Left ventricle myocardium inferior (tissue), 1 donor: ENCODE data around the gene SULT1C4. TPM values are rescaled to one million over a fixed set of nuclear protein-coding genes. Genes with fewer than 3 reads are reported as not detected.
A peak's percentile ranks its signal among the peaks of the same experiment; 100 is the strongest.

Source experiments
- DNase-seq: peaks from one replicate; pipeline ENCODE4 v3.0.0-alpha.2; 2020
- H3K27ac ChIP-seq: fragments of 200-600 bp; replicated peaks from 2 replicates; pipeline ENCODE4 v1.8.0; 2021
- H3K27me3 ChIP-seq: fragments of 200-600 bp; 2 replicates; pipeline ENCODE4 v1.8.0; 2021; ENCODE audit warnings: low read depth
- H3K36me3 ChIP-seq: fragments of 200-600 bp; 2 replicates; pipeline ENCODE4 v1.8.0; 2021
- H3K4me1 ChIP-seq: fragments of 200-600 bp; 2 replicates; pipeline ENCODE4 v1.8.0; 2021
- H3K4me3 ChIP-seq: fragments of 200-600 bp; 2 replicates; pipeline ENCODE4 v1.8.0; 2021; ENCODE audit warnings: mild to moderate bottlenecking, moderate library complexity
- H3K9me3 ChIP-seq: fragments of 200-600 bp; replicated peaks from 2 replicates; pipeline ENCODE4 v1.8.0; 2021
- CTCF ChIP-seq: fragments of 200-600 bp; IDR thresholded peaks from 2 replicates; pipeline ENCODE4 v1.8.0; 2021; ENCODE audit warnings: antibody characterized with exemption, mild to moderate bottlenecking, borderline replicate concordance
- intact Hi-C: fragments of 100-400 bp; cut with micrococcal nuclease; formaldehyde crosslinking; loops from one replicate; pipeline ENCODE4 v1.11.0; 2022
- long read RNA-seq: library from polyadenylated mRNA; unstranded; transcript quantifications from one replicate; pipeline ENCODE4 v2.0.0, GENCODE V29; 2021
- total RNA-seq: library from RNA; stranded (reverse); fragmentation: NEBNext Ultra II Directional; extraction: Animal tissue kit (Norgen Biotek cat#: 25700); gene quantifications from one replicate; pipeline ENCODE4 v1.2.1, GENCODE V29; 2021
- donor health status: DM: no; HTN: yes; CAD: no; lungs with severe emphysema.

Gene SULT1C4
- 2.7 TPM for total RNA-seq
- long read RNA-seq, partial matches to known transcripts = 1 of 5 reads
- long read RNA-seq, other reads (novel, unspliced or antisense) = 1 of 5 reads

DNA sequence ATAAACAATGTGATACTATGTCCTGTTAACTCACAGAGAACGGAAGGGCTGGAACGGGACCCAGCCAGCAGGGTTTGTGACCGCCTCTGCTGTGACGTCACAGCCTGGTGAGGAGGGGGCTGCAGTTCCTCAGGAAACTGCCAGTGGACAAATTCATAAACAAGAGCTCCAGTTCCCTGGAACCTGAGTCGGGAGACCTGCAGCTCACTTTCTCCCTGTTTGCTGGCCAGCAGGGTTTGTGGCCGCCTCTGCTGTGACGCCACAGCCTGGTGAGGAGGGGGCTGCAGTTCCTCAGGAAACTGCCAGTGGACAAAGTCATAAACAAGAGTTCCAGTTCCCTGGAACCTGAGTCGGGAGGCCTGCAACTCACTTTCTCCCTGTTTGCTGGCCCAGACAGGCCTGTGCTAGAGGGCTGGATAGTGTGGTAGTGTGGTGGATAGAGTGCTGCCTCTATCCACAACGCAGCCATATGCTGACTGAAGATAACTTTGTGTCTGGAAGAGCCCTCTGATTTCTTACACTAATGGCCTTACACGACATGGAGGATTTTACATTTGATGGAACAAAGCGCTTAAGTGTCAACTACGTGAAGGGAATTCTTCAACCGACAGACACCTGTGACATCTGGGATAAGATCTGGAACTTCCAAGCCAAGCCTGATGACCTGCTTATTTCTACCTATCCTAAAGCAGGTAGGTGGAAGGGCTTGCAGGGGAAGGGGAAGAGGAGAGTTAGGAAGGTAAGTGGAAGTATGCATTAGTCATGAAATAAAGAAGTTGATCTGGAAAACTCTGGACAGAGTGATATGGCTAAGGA is at the start of gene SULT1C4:
TSS of gene SULT1C4 (plus strand) at position 140 of the 816 bp plus-strand sequence. CDS start at position 524, 384 bp downstream.
- peak; percentile 58 for DNase-seq
- TF ChIP-seq CTCF = no peak
- Histone ChIP-seq H3K9me3 (no peaks in the 10 kb centered on the region), H3K4me3 (peak within 1 kb of the TSS; percentile 68), H3K4me1 (peaks cover 32% of the 10 kb centered on the region), H3K36me3 (peaks cover 10% of the 10 kb centered on the region), H3K27ac (peak within 1 kb of the TSS; percentile 81), H3K27me3 (no peaks in the 10 kb centered on the region)
- intact Hi-C loops = no loop called here

- no peak for DNase-seq
- TF ChIP-seq CTCF = no peak
- H3K4me1 ChIP-seq = peaks cover 5% of the 10 kb centered on the region
- intact Hi-C loops = no loop called here
- no peak overlapping the region for H3K4me3 ChIP-seq
- no peak overlapping the region for H3K27ac ChIP-seq
- no peaks in the 10 kb centered on the region for H3K27me3 ChIP-seq
- no peaks in the 10 kb centered on the region for H3K9me3 ChIP-seq
- H3K36me3 ChIP-seq = no peaks in the 10 kb centered on the region
Observed at GRCh38 chr2:108329771-108330170, 48.0 kb upstream of the SULT1C4 start.

DNA sequence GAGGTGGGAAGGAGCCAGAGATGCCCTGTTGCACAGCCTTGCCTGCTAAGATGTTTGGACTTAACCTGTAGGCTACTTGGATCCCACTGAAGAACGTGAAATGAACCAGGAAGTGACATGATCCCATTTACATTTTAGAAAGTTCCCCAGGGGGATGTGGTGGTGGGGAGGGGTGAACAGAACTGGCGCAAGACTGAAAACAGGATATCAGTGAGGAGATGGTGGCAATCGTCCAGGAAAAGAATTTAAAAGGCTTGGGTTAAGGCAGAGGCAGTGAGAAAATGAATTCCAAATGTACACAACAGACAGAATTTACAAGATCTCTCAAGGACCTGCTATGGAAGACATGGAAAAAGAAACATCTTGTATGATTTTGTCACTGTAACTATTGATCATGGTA is 46.8 kb upstream of the SULT1C4 start:
- TF ChIP-seq CTCF = no peak
- no peaks in the 10 kb centered on the region for H3K9me3 ChIP-seq
- intact Hi-C loops = no loop called here
- H3K4me1 ChIP-seq = peaks cover 5% of the 10 kb centered on the region
- no peak for DNase-seq
- no peaks in the 10 kb centered on the region for H3K27me3 ChIP-seq
- no peak overlapping the region for H3K4me3 ChIP-seq
- no peak overlapping the region for H3K27ac ChIP-seq
- H3K36me3 ChIP-seq = no peaks in the 10 kb centered on the region

DNA sequence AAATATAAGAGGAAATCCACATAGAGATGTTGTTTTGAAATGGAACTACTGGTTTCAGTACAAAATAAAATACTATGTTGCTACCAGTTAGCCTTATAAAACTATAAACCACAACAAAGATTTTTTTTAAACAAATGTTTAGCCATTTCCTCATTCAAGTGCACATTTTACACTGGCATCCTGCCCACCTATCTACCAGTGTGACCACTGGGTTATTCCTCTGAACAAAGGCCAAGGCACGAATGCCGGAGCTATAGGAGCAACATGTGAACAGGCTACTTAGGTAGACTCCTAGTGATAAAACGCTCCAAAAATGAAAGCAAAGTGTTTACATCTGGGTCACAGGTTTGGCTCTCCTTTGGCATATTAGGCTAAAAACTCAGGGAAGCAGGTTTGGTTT is 31.8 kb upstream of the SULT1C4 start:
- TF ChIP-seq CTCF = no peak

DNA sequence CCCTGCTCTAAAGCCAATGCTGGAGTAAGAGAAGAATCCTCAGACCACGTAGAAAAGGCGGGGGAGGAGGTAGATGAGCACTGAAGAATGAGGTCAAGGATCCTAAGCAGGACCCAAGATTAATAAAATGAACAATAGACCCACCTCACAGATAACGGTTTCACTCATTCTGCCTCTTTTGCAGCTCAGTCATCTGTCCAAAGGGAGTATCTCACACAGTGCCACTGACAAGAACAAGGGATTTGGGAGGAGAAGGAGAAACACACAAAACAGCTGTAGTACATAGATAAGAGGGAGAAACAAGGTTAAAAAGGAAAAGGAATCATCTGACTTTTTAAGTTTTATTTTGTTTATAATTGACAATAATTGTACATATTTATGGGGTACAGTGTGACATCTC is 30.9 kb upstream of the SULT1C4 start:
- intact Hi-C loops = no loop called here
- Histone ChIP-seq H3K4me3 (no peak overlapping the region), H3K9me3 (no peaks in the 10 kb centered on the region), H3K4me1 (no peaks in the 10 kb centered on the region), H3K27me3 (peaks cover 19% of the 10 kb centered on the region), H3K27ac (no peak overlapping the region), H3K36me3 (no peaks in the 10 kb centered on the region)
- DNase-seq = no peak
- no peak for TF ChIP-seq CTCF

More for the DNA sequence above, 31.8 kb upstream of the SULT1C4 start:
- H3K4me1 ChIP-seq = no peaks in the 10 kb centered on the region
- no peaks in the 10 kb centered on the region for H3K9me3 ChIP-seq
- intact Hi-C loops = no loop called here
- H3K27me3 ChIP-seq = peaks cover 19% of the 10 kb centered on the region
- H3K4me3 ChIP-seq = no peak overlapping the region
- DNase-seq = no peak
- H3K27ac ChIP-seq = no peak overlapping the region
- no peaks in the 10 kb centered on the region for H3K36me3 ChIP-seq
